Kidney (tissue), 14 donors: ENCODE data around the gene DTNB. TPM values are rescaled to one million over a fixed set of nuclear protein-coding genes. Genes with fewer than 3 reads are reported as not detected.

ENCODE experiments used
- DNase-seq, 5 donors: peaks; one replicate each; pipeline ENCODE4 v3.0.0-alpha.2; 2013 to 2020
- FAIRE-seq: peaks from 2 replicates; lab custom pipeline; 2012; peaks lifted over from hg19 to GRCh38; lab: Jason Lieb, UNC
- H3K27ac ChIP-seq, 2 donors: one replicate each; pipeline ENCODE4 v1.7.0; 2013; ENCODE audit warnings: low read depth in 2 of 2, low read length in 2 of 2, inconsistent platforms in 1 of 2
- H3K27me3 ChIP-seq: one replicate; pipeline ENCODE4 v1.7.1; 2013; ENCODE audit warnings: low read length, inconsistent platforms; ENCODE audit not compliant: control insufficient read depth, insufficient read depth
- H3K36me3 ChIP-seq, 3 donors: one replicate each; pipeline versions ENCODE4 v1.7.0 to v1.7.1; 2013; ENCODE audit warnings: low read length in 3 of 3, control low read depth in 1 of 3, inconsistent platforms in 1 of 3; ENCODE audit not compliant: insufficient read depth in 3 of 3, control insufficient read depth in 2 of 3
- H3K4me1 ChIP-seq, 3 donors: one replicate each; pipeline versions ENCODE4 v1.7.0 to v1.7.1; 2013; ENCODE audit warnings: low read length in 3 of 3, inconsistent platforms in 1 of 3, low read depth in 1 of 3; ENCODE audit not compliant: control insufficient read depth in 2 of 3, insufficient read depth in 2 of 3
- H3K4me3 ChIP-seq, 3 donors: one replicate each; pipeline versions ENCODE4 v1.7.0 to v1.8.1; 2013; ENCODE audit warnings: low read length in 3 of 3, control low read depth in 1 of 3, inconsistent platforms in 1 of 3
- H3K9ac ChIP-seq, 3 donors: one replicate each; pipeline versions ENCODE4 v1.7.0 to v1.7.1; 2013; ENCODE audit warnings: low read length in 3 of 3, control low read depth in 1 of 3, inconsistent platforms in 1 of 3
- H3K9me3 ChIP-seq, 3 donors: one replicate each; pipeline versions ENCODE4 v1.7.0 to v1.7.1; 2013; ENCODE audit warnings: low read length in 3 of 3, control low read depth in 1 of 3, inconsistent platforms in 1 of 3; ENCODE audit not compliant: control insufficient read depth in 2 of 3, insufficient read depth in 1 of 3
- CTCF ChIP-seq: IDR thresholded peaks from 3 replicates; pipeline ENCODE4 v1.5.1; 2012; ENCODE audit warnings: mild to moderate bottlenecking, moderate library complexity, borderline replicate concordance; ENCODE audit not compliant: insufficient read depth; ENCODE audit errors: extremely low read depth
- intact Hi-C: fragments of 100-400 bp; cut with DNase I; formaldehyde crosslinking; loops from one replicate; pipeline ENCODE4 v1.11.1; 2022
- polyA plus RNA-seq: library from polyadenylated mRNA; stranded (reverse); fragments of 350-450 nt; fragmentation: Illumina TruSeq; extraction: RNeasy Lipid Tissue Mini Kit (QIAGEN cat#74804); gene quantifications from one replicate; pipeline ENCODE4 v1.2.3, GENCODE V29; 2014; ENCODE audit warnings: low read depth, low replicate concordance; ENCODE audit not compliant: insufficient read depth
- total RNA-seq: library from RNA; stranded (reverse); fragmentation: NEBNext Ultra II Directional; extraction: Animal tissue kit (Norgen Biotek cat#: 25700); gene quantifications from one replicate; pipeline ENCODE4 v1.2.1, GENCODE V29; 2021
- donor health status: control.
- donor health status: control.
- donor health status: control.
- donor health status: control.
- donor health status: control.
- donor health status: DM: yes; HTN: yes; CAD: no.
- donor health status: Normal renal cell carcinoma (clear cell type).

DTNB gene
- total and polyA plus RNA-seq, 2 donors from 2014 or later: 23.0 to 28.1 TPM

GRCh38 chr2:25379535-25379934, 293.8 kb downstream of the DTNB start:
- FAIRE-seq (no peak), DNase-seq (peak in 1 of 5 donors; percentile 32)
- H3K9ac ChIP-seq: no peak overlapping the region
- intact Hi-C loops: no loop called here
- H3K9me3 ChIP-seq: no peaks in the 10 kb centered on the region
- H3K27ac ChIP-seq: no peak overlapping the region
- H3K4me1 ChIP-seq: peaks cover 0 to 14% (median 7%) of the 10 kb centered on the region in 3 donors
- no peak for TF ChIP-seq CTCF
- no peaks in the 10 kb centered on the region for H3K36me3 ChIP-seq
- no peaks in the 10 kb centered on the region for H3K27me3 ChIP-seq
- H3K4me3 ChIP-seq: no peak overlapping the region

GRCh38 chr2:25378731-25379490, 294.5 kb downstream of the DTNB start:
- no peaks in the 10 kb centered on the region for H3K9me3 ChIP-seq
- intact Hi-C loops: no loop called here
- DNase-seq (peak in 1 of 5 donors; percentile 53), FAIRE-seq (no peak)
- H3K36me3 ChIP-seq: no peaks in the 10 kb centered on the region
- no peak overlapping the region for H3K4me3 ChIP-seq
- H3K27ac ChIP-seq: no peak overlapping the region
- no peak overlapping the region for H3K9ac ChIP-seq
- no peak for TF ChIP-seq CTCF
- H3K4me1 ChIP-seq: peaks cover 0 to 14% (median 7%) of the 10 kb centered on the region in 3 donors
- H3K27me3 ChIP-seq: no peaks in the 10 kb centered on the region

GRCh38 chr2:25377822-25378421, 295.5 kb downstream of the DTNB start:
- no peak for TF ChIP-seq CTCF
- intact Hi-C loops: no loop called here
- Histone ChIP-seq H3K4me1 (peaks cover 0 to 20% (median 7%) of the 10 kb centered on the region in 3 donors), H3K4me3 (no peak overlapping the region), H3K36me3 (no peaks in the 10 kb centered on the region), H3K9ac (peak overlapping the region in 1 of 3 donors; percentile 62), H3K27ac (no peak overlapping the region), H3K27me3 (no peaks in the 10 kb centered on the region), H3K9me3 (no peaks in the 10 kb centered on the region)
- FAIRE-seq (no peak), DNase-seq (peak in 1 of 5 donors; percentile 64)
